ENCODE data around the gene GABRB1. TPM values are rescaled to one million over a fixed set of nuclear protein-coding genes. Genes with fewer than 3 reads are reported as not detected.

GABRB1 gene
- total and polyA plus RNA-seq, 2 experiments from 2014 or later = 0.26 to 0.97 TPM

DNA sequence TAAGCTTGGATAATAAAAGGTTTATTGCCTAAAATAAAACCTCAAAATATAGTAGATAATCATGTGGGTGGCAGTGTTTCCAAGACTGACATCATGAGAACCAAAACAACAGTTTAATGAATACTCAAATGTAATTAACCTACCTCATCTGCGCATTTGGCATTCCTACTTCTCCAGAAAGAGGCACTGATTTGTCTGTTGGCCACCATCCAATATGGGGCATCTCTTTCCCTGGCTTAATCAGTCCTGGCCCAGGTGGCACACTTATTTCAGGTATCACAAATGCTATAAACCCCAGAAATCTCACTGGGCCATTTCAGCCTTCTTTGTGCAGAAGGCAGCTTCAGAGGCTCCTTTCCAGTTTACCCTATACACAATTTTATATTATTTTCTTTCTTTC lies 239.9 kb downstream of the GABRB1 start (continued):
- TF ChIP-seq, protein P1, sequence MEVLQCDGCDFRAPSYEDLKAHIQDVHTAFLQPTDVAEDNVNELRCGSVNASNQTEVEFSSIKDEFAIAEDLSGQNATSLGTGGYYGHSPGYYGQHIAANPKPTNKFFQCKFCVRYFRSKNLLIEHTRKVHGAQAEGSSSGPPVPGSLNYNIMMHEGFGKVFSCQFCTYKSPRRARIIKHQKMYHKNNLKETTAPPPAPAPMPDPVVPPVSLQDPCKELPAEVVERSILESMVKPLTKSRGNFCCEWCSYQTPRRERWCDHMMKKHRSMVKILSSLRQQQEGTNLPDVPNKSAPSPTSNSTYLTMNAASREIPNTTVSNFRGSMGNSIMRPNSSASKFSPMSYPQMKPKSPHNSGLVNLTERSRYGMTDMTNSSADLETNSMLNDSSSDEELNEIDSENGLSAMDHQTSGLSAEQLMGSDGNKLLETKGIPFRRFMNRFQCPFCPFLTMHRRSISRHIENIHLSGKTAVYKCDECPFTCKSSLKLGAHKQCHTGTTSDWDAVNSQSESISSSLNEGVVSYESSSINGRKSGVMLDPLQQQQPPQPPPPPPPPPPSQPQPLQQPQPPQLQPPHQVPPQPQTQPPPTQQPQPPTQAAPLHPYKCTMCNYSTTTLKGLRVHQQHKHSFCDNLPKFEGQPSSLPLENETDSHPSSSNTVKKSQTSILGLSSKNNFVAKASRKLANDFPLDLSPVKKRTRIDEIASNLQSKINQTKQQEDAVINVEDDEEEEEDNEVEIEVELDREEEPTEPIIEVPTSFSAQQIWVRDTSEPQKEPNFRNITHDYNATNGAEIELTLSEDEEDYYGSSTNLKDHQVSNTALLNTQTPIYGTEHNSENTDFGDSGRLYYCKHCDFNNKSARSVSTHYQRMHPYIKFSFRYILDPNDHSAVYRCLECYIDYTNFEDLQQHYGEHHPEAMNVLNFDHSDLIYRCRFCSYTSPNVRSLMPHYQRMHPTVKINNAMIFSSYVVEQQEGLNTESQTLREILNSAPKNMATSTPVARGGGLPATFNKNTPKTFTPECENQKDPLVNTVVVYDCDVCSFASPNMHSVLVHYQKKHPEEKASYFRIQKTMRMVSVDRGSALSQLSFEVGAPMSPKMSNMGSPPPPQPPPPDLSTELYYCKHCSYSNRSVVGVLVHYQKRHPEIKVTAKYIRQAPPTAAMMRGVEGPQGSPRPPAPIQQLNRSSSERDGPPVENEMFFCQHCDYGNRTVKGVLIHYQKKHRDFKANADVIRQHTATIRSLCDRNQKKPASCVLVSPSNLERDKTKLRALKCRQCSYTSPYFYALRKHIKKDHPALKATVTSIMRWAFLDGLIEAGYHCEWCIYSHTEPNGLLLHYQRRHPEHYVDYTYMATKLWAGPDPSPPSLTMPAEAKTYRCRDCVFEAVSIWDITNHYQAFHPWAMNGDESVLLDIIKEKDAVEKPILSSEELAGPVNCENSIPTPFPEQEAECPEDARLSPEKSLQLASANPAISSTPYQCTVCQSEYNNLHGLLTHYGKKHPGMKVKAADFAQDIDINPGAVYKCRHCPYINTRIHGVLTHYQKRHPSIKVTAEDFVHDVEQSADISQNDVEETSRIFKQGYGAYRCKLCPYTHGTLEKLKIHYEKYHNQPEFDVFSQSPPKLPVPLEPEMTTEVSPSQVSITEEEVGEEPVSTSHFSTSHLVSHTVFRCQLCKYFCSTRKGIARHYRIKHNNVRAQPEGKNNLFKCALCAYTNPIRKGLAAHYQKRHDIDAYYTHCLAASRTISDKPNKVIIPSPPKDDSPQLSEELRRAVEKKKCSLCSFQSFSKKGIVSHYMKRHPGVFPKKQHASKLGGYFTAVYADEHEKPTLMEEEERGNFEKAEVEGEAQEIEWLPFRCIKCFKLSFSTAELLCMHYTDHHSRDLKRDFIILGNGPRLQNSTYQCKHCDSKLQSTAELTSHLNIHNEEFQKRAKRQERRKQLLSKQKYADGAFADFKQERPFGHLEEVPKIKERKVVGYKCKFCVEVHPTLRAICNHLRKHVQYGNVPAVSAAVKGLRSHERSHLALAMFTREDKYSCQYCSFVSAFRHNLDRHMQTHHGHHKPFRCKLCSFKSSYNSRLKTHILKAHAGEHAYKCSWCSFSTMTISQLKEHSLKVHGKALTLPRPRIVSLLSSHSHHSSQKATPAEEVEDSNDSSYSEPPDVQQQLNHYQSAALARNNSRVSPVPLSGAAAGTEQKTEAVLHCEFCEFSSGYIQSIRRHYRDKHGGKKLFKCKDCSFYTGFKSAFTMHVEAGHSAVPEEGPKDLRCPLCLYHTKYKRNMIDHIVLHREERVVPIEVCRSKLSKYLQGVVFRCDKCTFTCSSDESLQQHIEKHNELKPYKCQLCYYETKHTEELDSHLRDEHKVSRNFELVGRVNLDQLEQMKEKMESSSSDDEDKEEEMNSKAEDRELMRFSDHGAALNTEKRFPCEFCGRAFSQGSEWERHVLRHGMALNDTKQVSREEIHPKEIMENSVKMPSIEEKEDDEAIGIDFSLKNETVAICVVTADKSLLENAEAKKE (CRISPR knock-in tag; IDR thresholded peaks at IDR 0.05) = no peak
- no peak for TF ChIP-seq NANOG (IDR thresholded peaks at IDR 0.05; ENCODE audit: borderline replicate concordance)
- TF ChIP-seq ZNF114 (CRISPR knock-in tag; IDR thresholded peaks at IDR 0.05) = no peak
- no peak for TF ChIP-seq EZH2 (IDR thresholded peaks at IDR 0.05; ENCODE audit: low read depth, unreplicated experiment)
- TF ChIP-seq, protein P2, sequence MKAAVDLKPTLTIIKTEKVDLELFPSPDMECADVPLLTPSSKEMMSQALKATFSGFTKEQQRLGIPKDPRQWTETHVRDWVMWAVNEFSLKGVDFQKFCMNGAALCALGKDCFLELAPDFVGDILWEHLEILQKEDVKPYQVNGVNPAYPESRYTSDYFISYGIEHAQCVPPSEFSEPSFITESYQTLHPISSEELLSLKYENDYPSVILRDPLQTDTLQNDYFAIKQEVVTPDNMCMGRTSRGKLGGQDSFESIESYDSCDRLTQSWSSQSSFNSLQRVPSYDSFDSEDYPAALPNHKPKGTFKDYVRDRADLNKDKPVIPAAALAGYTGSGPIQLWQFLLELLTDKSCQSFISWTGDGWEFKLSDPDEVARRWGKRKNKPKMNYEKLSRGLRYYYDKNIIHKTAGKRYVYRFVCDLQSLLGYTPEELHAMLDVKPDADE (IDR thresholded peaks at IDR 0.05) = no peak

DNA sequence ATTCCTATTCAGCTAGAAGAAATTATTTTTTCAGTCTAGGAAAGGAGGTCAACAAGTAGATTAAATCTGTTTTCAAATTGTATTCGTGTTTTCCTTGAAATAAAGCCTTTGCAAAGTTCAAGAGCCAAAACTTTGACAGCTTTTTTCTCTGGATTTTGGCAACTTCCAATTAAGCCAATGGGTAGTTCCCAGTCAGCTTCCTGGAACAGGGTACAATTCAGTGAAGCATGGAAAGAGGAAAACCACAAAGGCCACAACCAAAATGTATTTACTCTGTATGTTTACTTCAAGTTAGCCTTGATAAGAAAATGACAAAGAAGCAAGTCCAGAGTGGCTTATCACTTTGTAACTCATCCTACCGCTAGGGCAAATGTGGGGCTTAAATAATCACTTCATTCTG lies 243.5 kb downstream of the GABRB1 start:
- Histone ChIP-seq H3K4me2 (no peak overlapping the region), H4K20me1 (replicated peaks; ENCODE audit: insufficient read depth) (no peaks in the 10 kb centered on the region), H3K27me3 (ENCODE audit: insufficient read depth) (no peaks in the 10 kb centered on the region), H3K27ac (ENCODE audit: low read depth) (no peak overlapping the region), H3K9me2 (ENCODE audit: insufficient read depth) (no peaks in the 10 kb centered on the region), H3K36me3 (ENCODE audit: insufficient read depth) (no peaks in the 10 kb centered on the region), H3K79me2 (replicated peaks; ENCODE audit: insufficient read depth) (no peaks in the 10 kb centered on the region), H2AFZ (no peak overlapping the region), H3F3A (replicated peaks; ENCODE audit: low read depth) (no peaks in the 10 kb centered on the region), H3K4me1 (ENCODE audit: insufficient read depth) (peaks cover 5% of the 10 kb centered on the region; the same call in 1 of the 2 replicates), H3K4me3 (no peak overlapping the region)
- Mint-ChIP-seq H3K27ac (no peak overlapping the region), H3K4me3 (no peak overlapping the region), H3K27me3 (ENCODE audit: insufficient read depth, low read depth, poor library complexity) (no peaks in the 10 kb centered on the region), H3K36me3 (ENCODE audit: low read depth) (no peaks in the 10 kb centered on the region), H3K4me1 (peaks cover 3% of the 10 kb centered on the region; the same call in 1 of the 3 replicates), H3K9me3 (no peaks in the 10 kb centered on the region)
- DNase-seq (ENCODE audit: low spot score) = no peak
- no peak for ATAC-seq
- TF ChIP-seq, protein P2 (IDR thresholded peaks at IDR 0.05) = no peak
- TF ChIP-seq EZH2 (IDR thresholded peaks at IDR 0.05; ENCODE audit: low read depth, unreplicated experiment) (no peak), POLR2AphosphoS5 (IDR thresholded peaks at IDR 0.05; ENCODE audit: low read depth) (no peak), ZNF114 (CRISPR knock-in tag; IDR thresholded peaks at IDR 0.05) (no peak), ZNF331 (CRISPR knock-in tag; IDR thresholded peaks at IDR 0.05; ENCODE audit: low read depth) (no peak), STAT1 (IDR thresholded peaks at IDR 0.05; ENCODE audit: unreplicated experiment) (no peak)
- TF ChIP-seq, protein P3, sequence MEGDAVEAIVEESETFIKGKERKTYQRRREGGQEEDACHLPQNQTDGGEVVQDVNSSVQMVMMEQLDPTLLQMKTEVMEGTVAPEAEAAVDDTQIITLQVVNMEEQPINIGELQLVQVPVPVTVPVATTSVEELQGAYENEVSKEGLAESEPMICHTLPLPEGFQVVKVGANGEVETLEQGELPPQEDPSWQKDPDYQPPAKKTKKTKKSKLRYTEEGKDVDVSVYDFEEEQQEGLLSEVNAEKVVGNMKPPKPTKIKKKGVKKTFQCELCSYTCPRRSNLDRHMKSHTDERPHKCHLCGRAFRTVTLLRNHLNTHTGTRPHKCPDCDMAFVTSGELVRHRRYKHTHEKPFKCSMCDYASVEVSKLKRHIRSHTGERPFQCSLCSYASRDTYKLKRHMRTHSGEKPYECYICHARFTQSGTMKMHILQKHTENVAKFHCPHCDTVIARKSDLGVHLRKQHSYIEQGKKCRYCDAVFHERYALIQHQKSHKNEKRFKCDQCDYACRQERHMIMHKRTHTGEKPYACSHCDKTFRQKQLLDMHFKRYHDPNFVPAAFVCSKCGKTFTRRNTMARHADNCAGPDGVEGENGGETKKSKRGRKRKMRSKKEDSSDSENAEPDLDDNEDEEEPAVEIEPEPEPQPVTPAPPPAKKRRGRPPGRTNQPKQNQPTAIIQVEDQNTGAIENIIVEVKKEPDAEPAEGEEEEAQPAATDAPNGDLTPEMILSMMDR (conservative IDR thresholded peaks at IDR 0.05; ENCODE audit: low read depth in 2 of 2) = no peak
- TF ChIP-seq, protein P4, sequence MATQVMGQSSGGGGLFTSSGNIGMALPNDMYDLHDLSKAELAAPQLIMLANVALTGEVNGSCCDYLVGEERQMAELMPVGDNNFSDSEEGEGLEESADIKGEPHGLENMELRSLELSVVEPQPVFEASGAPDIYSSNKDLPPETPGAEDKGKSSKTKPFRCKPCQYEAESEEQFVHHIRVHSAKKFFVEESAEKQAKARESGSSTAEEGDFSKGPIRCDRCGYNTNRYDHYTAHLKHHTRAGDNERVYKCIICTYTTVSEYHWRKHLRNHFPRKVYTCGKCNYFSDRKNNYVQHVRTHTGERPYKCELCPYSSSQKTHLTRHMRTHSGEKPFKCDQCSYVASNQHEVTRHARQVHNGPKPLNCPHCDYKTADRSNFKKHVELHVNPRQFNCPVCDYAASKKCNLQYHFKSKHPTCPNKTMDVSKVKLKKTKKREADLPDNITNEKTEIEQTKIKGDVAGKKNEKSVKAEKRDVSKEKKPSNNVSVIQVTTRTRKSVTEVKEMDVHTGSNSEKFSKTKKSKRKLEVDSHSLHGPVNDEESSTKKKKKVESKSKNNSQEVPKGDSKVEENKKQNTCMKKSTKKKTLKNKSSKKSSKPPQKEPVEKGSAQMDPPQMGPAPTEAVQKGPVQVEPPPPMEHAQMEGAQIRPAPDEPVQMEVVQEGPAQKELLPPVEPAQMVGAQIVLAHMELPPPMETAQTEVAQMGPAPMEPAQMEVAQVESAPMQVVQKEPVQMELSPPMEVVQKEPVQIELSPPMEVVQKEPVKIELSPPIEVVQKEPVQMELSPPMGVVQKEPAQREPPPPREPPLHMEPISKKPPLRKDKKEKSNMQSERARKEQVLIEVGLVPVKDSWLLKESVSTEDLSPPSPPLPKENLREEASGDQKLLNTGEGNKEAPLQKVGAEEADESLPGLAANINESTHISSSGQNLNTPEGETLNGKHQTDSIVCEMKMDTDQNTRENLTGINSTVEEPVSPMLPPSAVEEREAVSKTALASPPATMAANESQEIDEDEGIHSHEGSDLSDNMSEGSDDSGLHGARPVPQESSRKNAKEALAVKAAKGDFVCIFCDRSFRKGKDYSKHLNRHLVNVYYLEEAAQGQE (IDR thresholded peaks at IDR 0.05; ENCODE audit: unreplicated experiment) = no peak

Data from GM23338 (cell line).